Activated T-cell treated with anti-CD3 and anti-CD28 coated beads for 1 hour (primary cell): ENCODE results near the gene TIMM29.
"Not testable (repeated sequence)": the region's sequence is repeated elsewhere in the genome, so short reads cannot be mapped to it uniquely, and the experiment has no call there.

Experiments used
- DNase-seq: peaks from one replicate; pipeline ENCODE4 v3.0.0-alpha.2; 2020; ENCODE audit warnings: low read depth

TIMM29 gene

DNA sequence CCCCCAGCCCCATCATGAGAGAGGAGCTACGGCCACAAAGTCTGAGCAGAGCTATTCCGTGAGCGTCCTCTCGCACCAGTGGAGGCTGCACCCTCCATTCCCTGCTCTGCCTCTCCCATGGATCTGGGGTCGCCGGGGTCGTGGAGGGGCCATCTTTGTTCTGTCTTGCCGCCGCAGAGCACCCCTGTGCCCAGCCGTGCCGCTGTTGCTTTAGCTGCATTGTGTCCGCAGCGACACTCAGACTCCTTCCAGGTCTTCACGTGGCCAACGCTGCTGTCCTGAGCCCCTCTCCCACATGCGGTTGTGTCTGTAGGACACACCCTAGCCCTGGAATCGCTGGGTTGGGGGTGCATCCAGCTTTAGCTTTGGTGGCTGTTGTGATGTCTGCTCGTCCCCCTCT is 16.0 kb upstream of the TIMM29 start:
- no peak for DNase-seq

- DNase-seq, result no peak
These were observed 14.8 kb upstream of the TIMM29 start for GRCh38 chr19:10913716-10914340.

- DNase-seq, result no peak
These were observed 13.2 kb upstream of the TIMM29 start for GRCh38 chr19:10915130-10916091.

DNA sequence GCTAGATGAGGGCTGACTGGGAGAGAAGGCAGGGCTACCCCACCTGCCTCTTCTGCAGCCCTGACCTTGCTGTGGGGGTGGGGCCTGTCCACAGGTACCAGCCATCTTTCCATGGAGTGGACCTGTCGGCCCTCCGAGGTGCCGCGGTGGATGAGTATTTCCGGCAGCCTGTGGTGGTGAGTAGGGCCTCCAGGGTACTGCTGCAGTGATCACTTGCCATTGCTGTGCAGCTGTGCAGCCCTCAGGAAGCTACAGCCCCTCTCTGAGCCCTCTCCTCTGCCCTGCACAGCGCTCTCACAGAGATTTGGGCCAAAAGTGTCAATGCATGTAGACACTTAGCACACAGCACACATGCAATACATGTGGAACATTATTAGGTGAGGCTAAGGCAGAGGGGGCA is 12.0 kb upstream of the TIMM29 start:
- no peak for DNase-seq

DNA sequence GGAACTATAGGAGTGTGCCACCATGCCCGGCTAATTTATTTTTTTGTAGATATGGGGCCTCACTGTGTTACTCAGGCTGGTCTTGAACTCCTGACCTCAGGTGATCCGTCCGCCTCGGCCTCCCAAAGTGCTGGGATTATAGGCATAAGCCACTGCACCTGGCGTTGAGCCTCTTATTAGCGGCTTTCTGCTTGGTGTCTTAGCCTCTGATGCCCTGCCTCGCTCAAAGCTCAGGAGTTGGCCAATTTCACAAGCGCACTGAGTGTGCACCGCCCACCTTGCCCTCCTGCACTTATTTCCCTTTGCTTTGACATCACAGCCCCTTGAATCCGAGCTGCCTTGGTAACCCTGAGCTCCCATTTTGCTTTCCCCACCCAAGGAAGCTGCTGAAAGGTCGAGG is 10.3 kb upstream of the TIMM29 start:
- DNase-seq, result no peak

- no peak for DNase-seq
These were observed 9.0 kb upstream of the TIMM29 start for GRCh38 chr19:10919352-10920287.

DNA sequence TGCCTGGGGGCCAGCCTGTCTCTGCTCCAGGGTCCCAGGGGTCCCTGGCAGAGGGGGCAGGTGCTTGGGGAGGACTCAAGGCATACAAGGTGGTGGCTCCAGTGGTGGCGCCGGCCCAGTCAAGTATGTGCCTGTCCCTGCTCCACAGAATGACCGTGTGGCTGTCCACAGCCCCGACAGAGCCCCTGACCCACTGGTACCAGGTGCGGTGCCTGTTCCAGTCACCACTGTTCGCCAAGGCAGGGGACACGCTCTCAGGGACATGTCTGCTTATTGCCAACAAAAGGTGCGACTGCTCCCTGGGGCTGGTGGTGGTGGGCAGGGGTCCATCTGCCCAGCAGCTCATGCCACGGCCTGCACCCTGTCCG is 8.3 kb upstream of the TIMM29 start:
- no peak for DNase-seq

DNA sequence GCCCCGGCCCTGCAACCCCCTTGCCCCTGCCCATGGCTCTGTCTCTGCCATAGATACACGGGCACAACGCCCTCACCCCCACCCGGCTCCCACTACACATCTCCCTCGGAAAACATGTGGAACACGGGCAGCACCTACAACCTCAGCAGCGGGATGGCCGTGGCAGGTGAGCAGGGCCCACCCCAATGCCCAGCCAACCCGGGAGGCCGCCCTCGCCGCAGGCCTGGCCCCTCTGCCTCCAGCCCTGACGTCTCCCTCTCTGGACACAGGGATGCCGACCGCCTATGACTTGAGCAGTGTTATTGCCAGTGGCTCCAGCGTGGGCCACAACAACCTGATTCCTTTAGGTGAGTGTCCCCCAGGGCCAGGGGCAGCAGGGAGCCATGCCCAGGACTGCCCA is 7.8 kb upstream of the TIMM29 start:
- DNase-seq, result no peak

DNA sequence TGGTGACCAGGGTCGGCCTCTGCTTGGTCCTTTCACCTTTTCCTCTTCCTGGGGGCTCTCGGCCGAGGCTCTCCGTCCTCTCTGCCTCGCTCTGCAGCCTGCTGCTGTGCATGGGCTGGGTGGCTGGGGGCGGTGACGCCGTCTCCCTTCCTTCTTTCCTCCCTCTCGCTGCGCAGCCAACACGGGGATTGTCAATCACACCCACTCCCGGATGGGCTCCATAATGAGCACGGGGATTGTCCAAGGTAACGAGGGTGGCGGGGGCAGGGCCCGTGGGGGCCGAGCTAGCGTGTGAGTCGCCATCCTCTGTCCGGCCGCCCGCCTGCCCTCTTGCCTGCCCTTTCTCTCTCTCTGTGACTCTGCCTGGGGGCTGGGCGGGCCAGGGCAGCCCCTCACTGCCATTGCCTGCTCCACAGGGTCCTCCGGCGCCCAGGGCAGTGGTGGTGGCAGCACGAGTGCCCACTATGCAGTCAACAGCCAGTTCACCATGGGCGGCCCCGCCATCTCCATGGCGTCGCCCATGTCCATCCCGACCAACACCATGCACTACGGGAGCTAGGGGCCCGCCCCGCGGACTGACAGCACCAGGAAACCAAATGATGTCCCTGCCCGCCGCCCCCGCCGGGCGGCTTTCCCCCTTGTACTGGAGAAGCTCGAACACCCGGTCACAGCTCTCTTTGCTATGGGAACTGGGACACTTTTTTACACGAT is 7.3 kb upstream of the TIMM29 start:
- no peak for DNase-seq

- DNase-seq, result no peak
These were observed 6.5 kb upstream of the TIMM29 start for GRCh38 chr19:10921910-10922637.

DNA sequence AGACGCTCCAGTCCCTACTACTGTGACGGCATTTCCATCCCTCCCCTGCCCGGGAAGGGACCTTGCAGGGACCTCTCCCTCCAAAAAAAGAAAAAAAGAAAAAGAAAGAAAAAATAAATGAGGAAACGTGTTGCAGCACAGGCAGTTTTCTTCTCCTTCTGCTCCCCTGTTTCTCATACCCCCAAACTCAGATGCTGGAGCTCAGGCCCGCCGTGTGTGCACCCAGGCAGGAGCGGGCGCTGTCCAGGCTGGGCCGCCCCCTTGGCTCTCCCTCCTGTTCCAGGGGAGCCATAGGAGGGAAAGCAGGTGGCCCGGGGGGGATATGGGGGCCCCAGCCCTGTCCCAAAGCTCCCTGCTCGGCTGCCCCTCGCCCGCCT is 6.0 kb upstream of the TIMM29 start:
- DNase-seq, result no peak

GRCh38 chr19:10923260-10924112 is 5.1 kb upstream of the TIMM29 start:
- DNase-seq, result no peak

- DNase-seq, result no peak
These were observed 4.0 kb upstream of the TIMM29 start for GRCh38 chr19:10924597-10924996.

DNA sequence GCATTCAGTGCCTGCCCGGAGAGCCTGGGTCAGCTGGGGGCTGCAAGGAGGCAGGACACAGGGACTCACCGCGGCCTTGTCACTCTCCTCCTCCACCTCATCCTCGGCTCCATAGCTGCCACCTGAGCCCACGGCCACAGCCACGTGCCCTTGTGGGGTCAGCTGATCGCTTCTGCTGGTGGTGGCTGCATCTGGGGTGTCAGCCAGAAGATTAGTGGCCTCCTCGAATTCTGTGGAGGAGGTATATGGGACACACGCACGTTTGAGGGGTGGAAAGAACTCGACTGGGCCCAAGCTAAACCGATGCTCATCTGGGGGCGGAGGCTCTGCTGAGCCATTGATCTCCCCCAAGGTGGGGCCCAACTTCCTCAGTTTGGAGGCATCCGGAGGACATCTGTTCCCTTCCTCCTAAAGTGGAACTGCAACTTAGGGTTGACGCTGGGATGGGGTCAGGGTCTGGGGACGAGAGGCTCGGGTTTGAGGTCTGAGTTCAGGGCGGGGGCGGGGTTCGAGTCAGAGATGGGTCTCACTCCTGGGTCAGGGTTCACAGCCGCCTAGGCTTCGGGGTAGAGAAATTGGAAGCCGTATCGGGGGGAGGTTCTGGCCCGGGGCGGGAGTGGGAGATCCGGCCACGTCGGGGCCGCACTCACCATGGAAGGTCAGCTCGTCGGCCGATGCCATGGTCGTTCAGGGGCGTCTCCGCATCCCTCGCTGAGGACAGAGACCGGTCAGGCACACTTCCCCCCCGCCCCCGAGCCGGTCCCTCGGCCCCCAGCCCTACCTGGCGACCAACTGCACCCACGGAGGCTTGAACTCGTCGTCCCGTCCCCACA is 665 bp upstream of the TIMM29 start:
- no peak for DNase-seq

DNA sequence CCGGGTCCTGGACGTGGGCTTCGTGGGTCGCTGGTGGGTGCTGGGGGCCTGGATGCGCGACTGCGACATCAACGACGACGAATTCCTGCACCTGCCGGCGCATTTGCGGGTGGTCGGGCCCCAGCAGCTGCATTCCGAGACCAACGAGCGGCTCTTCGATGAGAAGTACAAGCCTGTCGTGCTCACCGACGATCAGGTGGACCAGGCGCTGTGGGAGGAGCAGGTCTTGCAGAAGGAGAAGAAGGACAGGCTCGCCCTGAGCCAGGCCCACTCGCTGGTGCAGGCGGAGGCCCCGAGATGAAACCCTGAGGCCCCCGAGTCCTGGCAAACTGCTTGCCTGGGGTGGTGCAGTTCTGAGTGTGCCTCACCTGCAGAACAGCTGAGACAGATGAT is 787 bp downstream of the TIMM29 start:
- no peak for DNase-seq

DNA sequence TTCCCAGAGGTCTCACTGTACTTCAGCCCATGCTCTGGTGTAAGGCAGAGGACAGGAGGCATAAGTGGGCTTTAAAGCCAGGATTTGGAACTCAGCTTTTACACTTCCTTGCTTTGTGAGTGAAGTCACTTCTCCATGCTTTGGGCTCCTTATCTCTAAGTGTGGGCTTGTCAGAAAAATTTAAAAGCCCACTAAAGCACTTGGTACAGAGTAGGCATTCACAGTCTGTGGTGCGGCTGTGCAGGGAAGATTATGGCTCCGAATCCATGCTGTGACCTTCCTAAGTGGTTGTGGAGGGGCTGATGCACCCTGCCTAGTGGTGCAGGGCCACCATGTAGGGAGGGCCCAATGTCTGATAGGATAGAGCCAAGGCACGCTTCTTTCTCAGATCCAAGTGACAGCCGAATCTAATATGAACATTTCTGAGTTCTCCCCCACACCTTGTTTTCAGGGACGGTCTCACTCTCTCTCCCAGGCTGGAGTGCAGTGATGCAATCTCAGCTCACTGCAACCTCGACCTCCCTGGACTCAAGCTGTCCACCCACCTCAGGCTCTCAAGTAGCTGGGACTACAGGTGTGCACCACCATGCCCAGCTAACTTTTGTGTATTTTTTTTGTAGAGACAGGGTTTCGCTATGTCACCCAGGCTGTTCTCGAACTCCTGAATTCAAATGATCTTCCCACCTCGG is 6.9 kb downstream of the TIMM29 start:
- DNase-seq, result no peak

GRCh38 chr19:10936661-10937084 is 8.1 kb downstream of the TIMM29 start:
- no peak for DNase-seq

GRCh38 chr19:10941649-10942048 is 13.0 kb downstream of the TIMM29 start:
- DNase-seq, result not testable (repeated sequence)

DNA sequence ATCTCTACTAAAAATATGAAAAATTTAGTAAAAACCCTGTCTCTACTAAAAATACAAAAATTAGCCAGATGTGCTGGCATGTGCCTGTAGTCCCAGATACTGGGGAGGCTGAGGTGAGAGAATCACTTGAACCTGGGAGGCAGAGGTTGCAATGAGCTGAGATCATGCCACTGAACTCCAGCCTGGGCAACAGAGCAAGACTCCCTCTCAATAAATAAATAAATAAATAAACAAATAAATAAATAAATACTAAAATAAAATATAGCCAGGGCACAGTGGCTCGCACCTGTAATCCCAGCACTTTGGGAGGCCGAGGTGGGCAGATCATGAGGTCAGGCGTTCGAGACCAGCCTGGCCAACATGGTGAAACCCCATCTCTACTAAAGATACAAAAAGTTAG is 14.8 kb downstream of the TIMM29 start:
- DNase-seq, result not testable (repeated sequence)
